ENCODE results near the gene KIAA0513. TPM values are rescaled to one million over a fixed set of nuclear protein-coding genes. Genes with fewer than 3 reads are reported as not detected.

Gene KIAA0513
- total and polyA plus RNA-seq, 2 of the 13 experiments (the other 11 are each of a cell fraction or from before 2014, with no cell fraction given) = 1.8 TPM

DNA sequence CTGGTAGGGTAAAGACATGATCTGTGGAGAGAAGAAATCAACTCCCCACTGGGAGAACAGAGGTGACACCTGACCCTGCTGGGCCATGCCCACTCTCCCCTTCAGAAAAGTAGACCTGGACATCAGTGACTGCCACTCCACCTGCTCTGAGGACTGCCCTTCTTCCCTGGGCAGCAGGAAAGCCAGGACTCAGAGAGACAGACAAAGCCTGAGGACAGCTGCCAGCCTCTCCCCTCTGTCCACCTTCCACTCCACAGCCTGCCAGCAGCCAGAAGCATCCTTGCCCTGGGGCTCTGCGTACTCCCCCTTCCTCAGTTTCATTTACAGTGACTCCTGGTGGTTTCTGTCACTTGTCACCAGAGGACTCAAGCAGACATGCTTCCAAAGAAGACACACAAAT lies 40.7 kb upstream of the KIAA0513 start:
- FAIRE-seq (no peak), ATAC-seq (no peak), DNase-seq (ENCODE audit: low spot score) (no peak)
- H3K4me1 ChIP-seq (ENCODE audit: insufficient read depth, low read length) = peaks cover 24% of the 10 kb centered on the region
- no peak overlapping the region for H3K9ac ChIP-seq (ENCODE audit: insufficient read depth, low read depth, low read length)
- CTCF ChIA-PET (ENCODE audit: low intra/inter-chr PET ratio, low total read pairs) = no interaction called here
- in situ Hi-C loops (cut with HindIII; ENCODE audit: extremely low pct_ligation_motif_present, low pct_unique_long_range_greater_than_20kb) = no loop called here
- no peak overlapping the region for H3K4me3 ChIP-seq (replicated peaks in 1 of 3; ENCODE audit: insufficient read depth in 1 of 3, low read depth in 2 of 3, low read length in 3 of 3)
- H4K20me1 ChIP-seq (ENCODE audit: insufficient read depth, low read length) = peaks cover 12% of the 10 kb centered on the region
- H2AFZ ChIP-seq (ENCODE audit: low read length) = no peak overlapping the region
- no TSS peak for BruUV-seq (replicated peaks)
- H3K4me2 ChIP-seq (ENCODE audit: low read depth, low read length) = no peak overlapping the region
- TF ChIP-seq HHEX (CRISPR knock-in tag; IDR thresholded peaks at IDR 0.05) = no peak
- no peak for TF ChIP-seq NAIF1 (CRISPR knock-in tag; IDR thresholded peaks at IDR 0.05; ENCODE audit: borderline replicate concordance)
- TF ChIP-seq JARID2 (CRISPR knock-in tag; IDR thresholded peaks at IDR 0.05; ENCODE audit: insufficient replicate concordance) = no peak
- TF ChIP-seq SRSF9 (IDR thresholded peaks at IDR 0.05; ENCODE audit: borderline replicate concordance, insufficient read depth, low read depth, low read length, poor library complexity, severe bottlenecking) = no peak
- TF ChIP-seq YEATS2 (CRISPR knock-in tag; IDR thresholded peaks at IDR 0.05; ENCODE audit: borderline replicate concordance) = no peak
- TF ChIP-seq, protein P1, sequence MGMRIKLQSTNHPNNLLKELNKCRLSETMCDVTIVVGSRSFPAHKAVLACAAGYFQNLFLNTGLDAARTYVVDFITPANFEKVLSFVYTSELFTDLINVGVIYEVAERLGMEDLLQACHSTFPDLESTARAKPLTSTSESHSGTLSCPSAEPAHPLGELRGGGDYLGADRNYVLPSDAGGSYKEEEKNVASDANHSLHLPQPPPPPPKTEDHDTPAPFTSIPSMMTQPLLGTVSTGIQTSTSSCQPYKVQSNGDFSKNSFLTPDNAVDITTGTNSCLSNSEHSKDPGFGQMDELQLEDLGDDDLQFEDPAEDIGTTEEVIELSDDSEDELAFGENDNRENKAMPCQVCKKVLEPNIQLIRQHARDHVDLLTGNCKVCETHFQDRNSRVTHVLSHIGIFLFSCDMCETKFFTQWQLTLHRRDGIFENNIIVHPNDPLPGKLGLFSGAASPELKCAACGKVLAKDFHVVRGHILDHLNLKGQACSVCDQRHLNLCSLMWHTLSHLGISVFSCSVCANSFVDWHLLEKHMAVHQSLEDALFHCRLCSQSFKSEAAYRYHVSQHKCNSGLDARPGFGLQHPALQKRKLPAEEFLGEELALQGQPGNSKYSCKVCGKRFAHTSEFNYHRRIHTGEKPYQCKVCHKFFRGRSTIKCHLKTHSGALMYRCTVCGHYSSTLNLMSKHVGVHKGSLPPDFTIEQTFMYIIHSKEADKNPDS (CRISPR knock-in tag; IDR thresholded peaks at IDR 0.05) = no peak
- no peak for TF ChIP-seq FLYWCH1 (CRISPR knock-in tag; IDR thresholded peaks at IDR 0.05)
- no peak for TF ChIP-seq ATF7-NPFF (CRISPR knock-in tag; IDR thresholded peaks at IDR 0.05; ENCODE audit: low read depth)
- TF ChIP-seq ZBTB20 (CRISPR knock-in tag; IDR thresholded peaks at IDR 0.05; ENCODE audit: borderline replicate concordance, low read depth) = no peak
- H3K27me3 ChIP-seq (ENCODE audit: control insufficient read depth in 1 of 2, insufficient read depth in 2 of 2, low read length in 2 of 2) = no peaks in the 10 kb centered on the region
- peaks cover 13% of the 10 kb centered on the region for H3K79me2 ChIP-seq (ENCODE audit: insufficient read depth, low read length)
- intact Hi-C loops (cut with micrococcal nuclease; ENCODE audit: unreplicated experiment) = no loop called here
- peaks cover 40 to 84% of the 10 kb centered on the region in 2 experiments for H3K36me3 ChIP-seq (replicated peaks in 1 of 2; ENCODE audit: control insufficient read depth in 1 of 2, insufficient read depth in 2 of 2, low read length in 2 of 2)
- no peaks in the 10 kb centered on the region for H3K9me3 ChIP-seq (ENCODE audit: low read length)
- POLR2A ChIA-PET = no interaction called here
- WGBS (ENCODE audit: low lambda C conversion rate) = 100% methylated on average over 1 of the region's 1 CpG
- H3K27ac ChIP-seq (ENCODE audit: extremely low read length, insufficient read depth, low read length) = no peak overlapping the region

Measured in HepG2 (cell line).